IPS-11a (cell line): Measurements from ENCODE around the gene STK40.
A peak's percentile ranks its signal among the peaks of the same experiment; 100 is the strongest.

Experiments used
- H3K4me3 ChIP-seq: one replicate; pipeline ENCODE4 v1.5.1; 2013; ENCODE audit warnings: low read depth, low read length, control low read depth

Gene STK40

GRCh38 chr1:36321119-36321951 lies 64.4 kb downstream of the STK40 start:
- H3K4me3 ChIP-seq: peak overlapping the region; percentile 52

GRCh38 chr1:36320767-36321118 lies 65.0 kb downstream of the STK40 start:
- peak overlapping the region; percentile 52 for H3K4me3 ChIP-seq

- peak overlapping the region; percentile 52 for H3K4me3 ChIP-seq
Measured at GRCh38 chr1:36320291-36320761, 65.4 kb downstream of the STK40 start.

- no peak overlapping the region for H3K4me3 ChIP-seq
Measured at GRCh38 chr1:36309397-36309796, 76.3 kb downstream of the STK40 start.

- peak overlapping the region; percentile 81 for H3K4me3 ChIP-seq
Measured at GRCh38 chr1:36307601-36308330, 78.0 kb downstream of the STK40 start.

GRCh38 chr1:36306902-36307456 lies 78.7 kb downstream of the STK40 start:
- peak overlapping the region; percentile 81 for H3K4me3 ChIP-seq

- H3K4me3 ChIP-seq: peak within 1 kb of the TSS; percentile 81
Measured at GRCh38 chr1:36306210-36306901, 79.4 kb downstream of the STK40 start, which contains the start of gene SH3D21. Gene SH3D21 (plus strand): TSS chr1:36306368. CDS start chr1:36306421, 53 bp downstream.

GRCh38 chr1:36305915-36306209 lies 79.9 kb downstream of the STK40 start:
- peak overlapping the region; percentile 49 for H3K4me3 ChIP-seq

GRCh38 chr1:36304970-36305914 lies 80.5 kb downstream of the STK40 start:
- H3K4me3 ChIP-seq: no peak overlapping the region

- no peak overlapping the region for H3K4me3 ChIP-seq
Measured at GRCh38 chr1:36304521-36304920, 81.2 kb downstream of the STK40 start.

GRCh38 chr1:36303650-36304360 lies 81.9 kb downstream of the STK40 start:
- no peak overlapping the region for H3K4me3 ChIP-seq

GRCh38 chr1:36303244-36303643 lies 82.5 kb downstream of the STK40 start:
- no peak overlapping the region for H3K4me3 ChIP-seq

- no peak overlapping the region for H3K4me3 ChIP-seq
Measured at GRCh38 chr1:36301220-36301619, 84.5 kb downstream of the STK40 start.

GRCh38 chr1:36300526-36300925 lies 85.2 kb downstream of the STK40 start:
- no peak overlapping the region for H3K4me3 ChIP-seq

GRCh38 chr1:36298640-36299039 lies 87.1 kb downstream of the STK40 start:
- no peak overlapping the region for H3K4me3 ChIP-seq

- no peak overlapping the region for H3K4me3 ChIP-seq
Measured at GRCh38 chr1:36297062-36297461, 88.7 kb downstream of the STK40 start.

GRCh38 chr1:36295390-36295789 lies 90.3 kb downstream of the STK40 start:
- H3K4me3 ChIP-seq: no peak overlapping the region
